ENCODE measurements around the gene SERPINB7. TPM values are rescaled to one million over a fixed set of nuclear protein-coding genes. Genes with fewer than 3 reads are reported as not detected.
A peak's percentile ranks its signal among the peaks of the same experiment; 100 is the strongest.

SERPINB7 gene
- total and polyA plus RNA-seq, 2 of the 8 experiments (the other 6 are each of a cell fraction or from before 2014, with no cell fraction given), result not detected

DNA sequence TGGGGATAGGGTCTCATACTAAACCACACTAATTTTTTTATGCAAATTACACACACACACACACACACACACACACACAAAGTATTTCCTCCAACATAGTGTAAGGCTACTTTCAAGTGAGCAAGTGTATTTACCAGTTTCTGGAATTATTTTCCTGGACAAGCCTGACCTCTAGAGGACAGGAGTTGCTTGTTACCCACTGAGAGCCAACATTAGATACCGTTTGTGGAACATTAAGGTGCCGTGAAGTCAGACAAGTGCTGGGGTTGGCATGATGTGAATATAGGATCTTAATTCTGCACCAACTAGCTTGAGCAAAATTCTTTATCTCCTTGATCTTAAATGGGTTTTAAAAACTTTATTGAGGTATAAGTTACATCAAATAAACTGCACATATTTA is 72.9 kb downstream of the SERPINB7 start:
- H3K23ac ChIP-seq (ENCODE audit: insufficient read length), result no peak overlapping the region
- no peak overlapping the region for H2AK5ac ChIP-seq (ENCODE audit: low read depth, low read length)
- no peak overlapping the region for H2BK120ac ChIP-seq (replicated peaks; ENCODE audit: low read depth, low read length)
- H3K79me1 ChIP-seq (ENCODE audit: low read depth, low read length), result no peaks in the 10 kb centered on the region
- H3K18ac ChIP-seq (ENCODE audit: extremely low read depth, low read length), result no peak overlapping the region
- no peak overlapping the region for H3K27ac ChIP-seq (ENCODE audit: low read depth, low read length)
- no peak overlapping the region for H3K4ac ChIP-seq (replicated peaks; ENCODE audit: insufficient read length, low read depth, low read length)
- H2BK20ac ChIP-seq (ENCODE audit: low read length), result no peak overlapping the region
- H3K36me3 ChIP-seq (ENCODE audit: control insufficient read depth in 2 of 4, insufficient read depth in 4 of 4, low read length in 3 of 4), result no peaks in the 10 kb centered on the region
- ChIA-PET CTCF (ENCODE audit: partially characterized antibody) (interaction anchor here (0.6 to 2.6 kb wide), 17 partner anchors 9 to 504 kb away, joined by 3 to 11 read pairs (median 5); no protein-coding TSS in a partner anchor), POLR2A (ENCODE audit: partially characterized antibody) (no interaction called here)
- WGBS, 2 experiments (ENCODE audit: extremely low coverage in 1 of 2, insufficient coverage in 1 of 2, insufficient read length in 1 of 2, insufficient replicate concordance in 2 of 2, low coverage in 1 of 2, low lambda C conversion rate in 2 of 2, missing lambda C conversion rate in 1 of 2), result 56% methylated on average over 2 of the region's 2 CpGs; no CpG with 5 or more reads in 1 of the 2 experiments
- peak; percentile 75 to 79 for TF ChIP-seq RAD21 (IDR thresholded peaks at IDR 0.05 in 1 of 2, conservative IDR thresholded peaks at IDR 0.05 in 1 of 2; ENCODE audit: low read depth in 2 of 2, low read length in 2 of 2)
- TF ChIP-seq, protein P1, sequence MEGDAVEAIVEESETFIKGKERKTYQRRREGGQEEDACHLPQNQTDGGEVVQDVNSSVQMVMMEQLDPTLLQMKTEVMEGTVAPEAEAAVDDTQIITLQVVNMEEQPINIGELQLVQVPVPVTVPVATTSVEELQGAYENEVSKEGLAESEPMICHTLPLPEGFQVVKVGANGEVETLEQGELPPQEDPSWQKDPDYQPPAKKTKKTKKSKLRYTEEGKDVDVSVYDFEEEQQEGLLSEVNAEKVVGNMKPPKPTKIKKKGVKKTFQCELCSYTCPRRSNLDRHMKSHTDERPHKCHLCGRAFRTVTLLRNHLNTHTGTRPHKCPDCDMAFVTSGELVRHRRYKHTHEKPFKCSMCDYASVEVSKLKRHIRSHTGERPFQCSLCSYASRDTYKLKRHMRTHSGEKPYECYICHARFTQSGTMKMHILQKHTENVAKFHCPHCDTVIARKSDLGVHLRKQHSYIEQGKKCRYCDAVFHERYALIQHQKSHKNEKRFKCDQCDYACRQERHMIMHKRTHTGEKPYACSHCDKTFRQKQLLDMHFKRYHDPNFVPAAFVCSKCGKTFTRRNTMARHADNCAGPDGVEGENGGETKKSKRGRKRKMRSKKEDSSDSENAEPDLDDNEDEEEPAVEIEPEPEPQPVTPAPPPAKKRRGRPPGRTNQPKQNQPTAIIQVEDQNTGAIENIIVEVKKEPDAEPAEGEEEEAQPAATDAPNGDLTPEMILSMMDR (IDR thresholded peaks at IDR 0.05; ENCODE audit: control extremely low read depth in 1 of 3, insufficient read depth in 1 of 3, low read depth in 1 of 3, low read length in 3 of 3), result peak in 2 of 3 experiments; percentile 63 to 70; a peak in 3 of 4 replicates
- TF ChIP-seq, protein P2, sequence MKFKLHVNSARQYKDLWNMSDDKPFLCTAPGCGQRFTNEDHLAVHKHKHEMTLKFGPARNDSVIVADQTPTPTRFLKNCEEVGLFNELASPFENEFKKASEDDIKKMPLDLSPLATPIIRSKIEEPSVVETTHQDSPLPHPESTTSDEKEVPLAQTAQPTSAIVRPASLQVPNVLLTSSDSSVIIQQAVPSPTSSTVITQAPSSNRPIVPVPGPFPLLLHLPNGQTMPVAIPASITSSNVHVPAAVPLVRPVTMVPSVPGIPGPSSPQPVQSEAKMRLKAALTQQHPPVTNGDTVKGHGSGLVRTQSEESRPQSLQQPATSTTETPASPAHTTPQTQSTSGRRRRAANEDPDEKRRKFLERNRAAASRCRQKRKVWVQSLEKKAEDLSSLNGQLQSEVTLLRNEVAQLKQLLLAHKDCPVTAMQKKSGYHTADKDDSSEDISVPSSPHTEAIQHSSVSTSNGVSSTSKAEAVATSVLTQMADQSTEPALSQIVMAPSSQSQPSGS (IDR thresholded peaks at IDR 0.05; ENCODE audit: low read length), result no peak
- no peaks in the 10 kb centered on the region for H4K20me1 ChIP-seq (replicated peaks in 1 of 2; ENCODE audit: control insufficient read depth in 1 of 2, insufficient read depth in 2 of 2, low read length in 2 of 2)
- no peak overlapping the region for H3K9ac ChIP-seq (replicated peaks in 1 of 4; ENCODE audit: extremely low read depth in 1 of 4, low read depth in 3 of 4, low read length in 3 of 4)
- no peaks in the 10 kb centered on the region for H3K4me1 ChIP-seq (replicated peaks in 1 of 4; ENCODE audit: control insufficient read depth in 3 of 4, insufficient read depth in 4 of 4, low read length in 3 of 4)
- H2BK12ac ChIP-seq (ENCODE audit: low read depth, low read length), result no peak overlapping the region
- FAIRE-seq (peak; percentile 58), DNase-seq (ENCODE audit: low read depth in 1 of 2, low spot score in 2 of 2) (no peak)
- H4K8ac ChIP-seq (ENCODE audit: extremely low read depth, insufficient read depth, low read length), result no peak overlapping the region
- H3K4me2 ChIP-seq (ENCODE audit: insufficient read depth in 1 of 2, low read depth in 2 of 2, low read length in 2 of 2), result no peak overlapping the region
- H2AFZ ChIP-seq (ENCODE audit: low read length), result no peak overlapping the region
- H3K79me2 ChIP-seq (ENCODE audit: control insufficient read depth in 1 of 2, insufficient read depth in 2 of 2, low read length in 2 of 2), result no peaks in the 10 kb centered on the region
- no peak overlapping the region for H4K5ac ChIP-seq (ENCODE audit: insufficient read length, low read depth, low read length)
- H3K14ac ChIP-seq (ENCODE audit: insufficient read length), result no peak overlapping the region
- no peak overlapping the region for H4K91ac ChIP-seq (replicated peaks; ENCODE audit: insufficient read length, low read length)
- no peak overlapping the region for H3K4me3 ChIP-seq (ENCODE audit: extremely low read depth in 1 of 4, insufficient read depth in 2 of 4, low read depth in 3 of 4, low read length in 4 of 4)
- H3K27me3 ChIP-seq (replicated peaks in 1 of 4; ENCODE audit: control insufficient read depth in 3 of 4, extremely low read depth in 1 of 4, insufficient read depth in 3 of 4, low read length in 3 of 4), result no peaks in the 10 kb centered on the region
- no peaks in the 10 kb centered on the region for H3K9me3 ChIP-seq (ENCODE audit: insufficient read depth in 2 of 2, low read depth in 1 of 2, low read length in 1 of 2)
- no peak overlapping the region for H3K56ac ChIP-seq (replicated peaks; ENCODE audit: insufficient read length, low read depth, low read length)
- no peak overlapping the region for H2BK5ac ChIP-seq (ENCODE audit: low read depth, low read length)
- no peaks in the 10 kb centered on the region for H3K23me2 ChIP-seq (ENCODE audit: low read depth, low read length)
- no peak overlapping the region for H2BK15ac ChIP-seq (ENCODE audit: low read length)

Data from H1 (cell line).